Hepatocyte (in vitro differentiated cells): ENCODE measurements around the gene GPR39.
"Not testable (repeated sequence)": the region's sequence is repeated elsewhere in the genome, so short reads cannot be mapped to it uniquely, and the experiment has no call there.

ENCODE experiments used
- EZH2 ChIP-seq: fragments of 200-600 bp; sonication (generic); IDR thresholded peaks from 2 replicates; pipeline ENCODE4 v1.6.1; 2016; ENCODE audit warnings: antibody characterized with exemption, mild to moderate bottlenecking, borderline replicate concordance
- TF ChIP-seq, protein P1 (sequence below): fragments of 200-600 bp; sonication (generic); IDR thresholded peaks from 2 replicates; pipeline ENCODE4 v1.5.1; 2016; ENCODE audit warnings: antibody characterized with exemption, mild to moderate bottlenecking; ENCODE audit not compliant: poor library complexity

DNA sequence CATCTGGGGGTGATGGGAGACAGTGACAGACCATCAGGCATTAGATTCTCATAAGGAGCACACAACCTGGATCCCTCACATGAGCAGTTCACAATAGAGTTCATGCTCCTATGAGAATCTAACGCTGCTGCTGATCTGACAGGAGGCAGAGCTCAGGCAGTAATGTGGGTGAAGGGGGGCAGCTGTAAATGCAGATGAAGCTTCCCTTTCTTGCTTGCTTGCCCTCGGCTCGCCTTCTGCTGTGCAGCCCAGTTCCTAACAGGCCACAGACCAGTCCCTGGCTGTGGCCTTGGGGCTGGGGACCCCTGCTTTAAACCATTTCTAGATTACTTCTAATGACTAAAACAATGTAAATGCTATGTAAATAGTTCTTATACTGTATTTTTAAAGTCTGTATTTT is 19.6 kb upstream of the GPR39 start:
- TF ChIP-seq, protein P1, sequence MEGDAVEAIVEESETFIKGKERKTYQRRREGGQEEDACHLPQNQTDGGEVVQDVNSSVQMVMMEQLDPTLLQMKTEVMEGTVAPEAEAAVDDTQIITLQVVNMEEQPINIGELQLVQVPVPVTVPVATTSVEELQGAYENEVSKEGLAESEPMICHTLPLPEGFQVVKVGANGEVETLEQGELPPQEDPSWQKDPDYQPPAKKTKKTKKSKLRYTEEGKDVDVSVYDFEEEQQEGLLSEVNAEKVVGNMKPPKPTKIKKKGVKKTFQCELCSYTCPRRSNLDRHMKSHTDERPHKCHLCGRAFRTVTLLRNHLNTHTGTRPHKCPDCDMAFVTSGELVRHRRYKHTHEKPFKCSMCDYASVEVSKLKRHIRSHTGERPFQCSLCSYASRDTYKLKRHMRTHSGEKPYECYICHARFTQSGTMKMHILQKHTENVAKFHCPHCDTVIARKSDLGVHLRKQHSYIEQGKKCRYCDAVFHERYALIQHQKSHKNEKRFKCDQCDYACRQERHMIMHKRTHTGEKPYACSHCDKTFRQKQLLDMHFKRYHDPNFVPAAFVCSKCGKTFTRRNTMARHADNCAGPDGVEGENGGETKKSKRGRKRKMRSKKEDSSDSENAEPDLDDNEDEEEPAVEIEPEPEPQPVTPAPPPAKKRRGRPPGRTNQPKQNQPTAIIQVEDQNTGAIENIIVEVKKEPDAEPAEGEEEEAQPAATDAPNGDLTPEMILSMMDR, result not testable (repeated sequence)
- not testable (repeated sequence) for TF ChIP-seq EZH2
